GM21528 (cell line): ENCODE results near the gene NBDY.
A peak's percentile ranks its signal among the peaks of the same experiment; 100 is the strongest.
"Not testable (repeated sequence)": the region's sequence is repeated elsewhere in the genome, so short reads cannot be mapped to it uniquely, and the experiment has no call there.

ENCODE experiments used
- ATAC-seq: cut with Tn5 transposase; IDR thresholded peaks from one replicate; pipeline ENCODE4 v1.9.1; 2021; ENCODE audit warnings: mild to moderate bottlenecking, moderate library complexity; ENCODE audit not compliant: unreplicated experiment, low FRiP score

Gene NBDY

GRCh38 chrX:56729152-56729850 lies at the start of gene NBDY:
Gene NBDY, plus strand, starts transcription at chrX:56729243. Its CDS starts 111 bp downstream, at chrX:56729354.
- ATAC-seq, result peak; percentile 75

- not testable (repeated sequence) for ATAC-seq
Measured at GRCh38 chrX:56704530-56704929, 24.5 kb upstream of the NBDY start.

GRCh38 chrX:56726605-56727004 lies 2.4 kb upstream of the NBDY start:
- ATAC-seq, result no peak

GRCh38 chrX:56727531-56727930 lies 1.5 kb upstream of the NBDY start:
- ATAC-seq, result no peak

- ATAC-seq, result no peak
Measured at GRCh38 chrX:56728321-56728720, 722 bp upstream of the NBDY start.

GRCh38 chrX:56728752-56729151 lies 291 bp upstream of the NBDY start:
- peak; percentile 53 for ATAC-seq

- ATAC-seq, result no peak
Measured at GRCh38 chrX:56733459-56734046, 4.5 kb downstream of the NBDY start.

- no peak for ATAC-seq
Measured at GRCh38 chrX:56736219-56736618, 7.2 kb downstream of the NBDY start.

GRCh38 chrX:56738670-56739069 lies 9.6 kb downstream of the NBDY start:
- no peak for ATAC-seq

GRCh38 chrX:56744996-56745395 lies 16.0 kb downstream of the NBDY start:
- no peak for ATAC-seq

GRCh38 chrX:56746996-56747395 lies 18.0 kb downstream of the NBDY start:
- ATAC-seq, result no peak

- no peak for ATAC-seq
Measured at GRCh38 chrX:56751071-56751470, 22.0 kb downstream of the NBDY start.

GRCh38 chrX:56757327-56757726 lies 28.3 kb downstream of the NBDY start:
- no peak for ATAC-seq

GRCh38 chrX:56758456-56758855 lies 29.4 kb downstream of the NBDY start:
- ATAC-seq, result no peak

GRCh38 chrX:56759736-56760409 lies 30.8 kb downstream of the NBDY start:
- ATAC-seq, result no peak

GRCh38 chrX:56760410-56761124 lies 31.5 kb downstream of the NBDY start:
- not testable (repeated sequence) for ATAC-seq

- no peak for ATAC-seq
Measured at GRCh38 chrX:56761167-56761566, 32.1 kb downstream of the NBDY start.

GRCh38 chrX:56762220-56762619 lies 33.2 kb downstream of the NBDY start:
- ATAC-seq, result peak; percentile 46

GRCh38 chrX:56762707-56763555 lies 33.9 kb downstream of the NBDY start:
- no peak for ATAC-seq

- no peak for ATAC-seq
Measured at GRCh38 chrX:56763556-56764152, 34.6 kb downstream of the NBDY start.
